ENCODE measurements around the gene TNFRSF1B.

Gene TNFRSF1B

GRCh38 chr1:12231276-12231595 is 64.4 kb downstream of the TNFRSF1B start:
- H3K9me3 ChIP-seq = no peaks in the 10 kb centered on the region

GRCh38 chr1:12232221-12232620 is 65.4 kb downstream of the TNFRSF1B start:
- no peaks in the 10 kb centered on the region for H3K27me3 ChIP-seq (ENCODE audit: low read depth)
- H3K36me3 ChIP-seq (replicated peaks) = peaks cover 15% of the 10 kb centered on the region
- peaks cover 3% of the 10 kb centered on the region for H3K4me1 ChIP-seq
- no peak for DNase-seq (ENCODE audit: low spot score in 2 of 2)
- H3K4me3 ChIP-seq = no peak overlapping the region
- no peaks in the 10 kb centered on the region for H3K9me3 ChIP-seq
- in situ Hi-C loops (cut with MboI; ENCODE audit: low sequenced_read_pairs) = no loop called here

More at GRCh38 chr1:12231276-12231595, 64.4 kb downstream of the TNFRSF1B start:
- Histone ChIP-seq H3K4me3 (peak overlapping the region; percentile 85), H3K4me1 (peaks cover 3% of the 10 kb centered on the region), H3K27me3 (ENCODE audit: low read depth) (no peaks in the 10 kb centered on the region), H3K36me3 (replicated peaks) (peaks cover 15% of the 10 kb centered on the region)
- no peak for DNase-seq (ENCODE audit: low spot score in 2 of 2)
- in situ Hi-C loops (cut with MboI; ENCODE audit: low sequenced_read_pairs) = no loop called here

GRCh38 chr1:12244078-12244477 is 77.3 kb downstream of the TNFRSF1B start:
- DNase-seq (ENCODE audit: low spot score in 2 of 2) = peak in 1 of 2 experiments; percentile 27
- in situ Hi-C loops (cut with MboI; ENCODE audit: low sequenced_read_pairs) = no loop called here

GRCh38 chr1:12244585-12244984 is 77.8 kb downstream of the TNFRSF1B start:
- H3K4me3 ChIP-seq = no peak overlapping the region
- in situ Hi-C loops (cut with MboI; ENCODE audit: low sequenced_read_pairs) = no loop called here
- peaks cover 14% of the 10 kb centered on the region for H3K36me3 ChIP-seq (replicated peaks)
- no peak for DNase-seq (ENCODE audit: low spot score in 2 of 2)
- no peaks in the 10 kb centered on the region for H3K27me3 ChIP-seq (ENCODE audit: low read depth)
- H3K9me3 ChIP-seq = no peaks in the 10 kb centered on the region
- peaks cover 9% of the 10 kb centered on the region for H3K4me1 ChIP-seq

More at GRCh38 chr1:12244078-12244477, 77.3 kb downstream of the TNFRSF1B start:
- no peak overlapping the region for H3K4me3 ChIP-seq
- H3K9me3 ChIP-seq = no peaks in the 10 kb centered on the region
- H3K36me3 ChIP-seq (replicated peaks) = peaks cover 11% of the 10 kb centered on the region
- H3K27me3 ChIP-seq (ENCODE audit: low read depth) = no peaks in the 10 kb centered on the region
- H3K4me1 ChIP-seq = peaks cover 6% of the 10 kb centered on the region

- Histone ChIP-seq H3K27me3 (ENCODE audit: low read depth) (no peaks in the 10 kb centered on the region), H3K4me3 (no peak overlapping the region), H3K36me3 (replicated peaks) (peaks cover 19% of the 10 kb centered on the region), H3K9me3 (no peaks in the 10 kb centered on the region), H3K4me1 (peaks cover 11% of the 10 kb centered on the region)
- no peak for DNase-seq (ENCODE audit: low spot score in 2 of 2)
- in situ Hi-C loops (cut with MboI; ENCODE audit: low sequenced_read_pairs) = no loop called here
Measured at GRCh38 chr1:12245116-12245515, 78.3 kb downstream of the TNFRSF1B start.

GRCh38 chr1:12245733-12246132 is 78.9 kb downstream of the TNFRSF1B start:
- in situ Hi-C loops (cut with MboI; ENCODE audit: low sequenced_read_pairs) = no loop called here
- H3K9me3 ChIP-seq = no peaks in the 10 kb centered on the region
- peaks cover 24% of the 10 kb centered on the region for H3K36me3 ChIP-seq (replicated peaks)
- H3K4me1 ChIP-seq = peaks cover 11% of the 10 kb centered on the region
- H3K4me3 ChIP-seq = no peak overlapping the region
- DNase-seq (ENCODE audit: low spot score in 2 of 2) = no peak
- H3K27me3 ChIP-seq (ENCODE audit: low read depth) = no peaks in the 10 kb centered on the region

- Histone ChIP-seq H3K4me3 (no peak overlapping the region), H3K4me1 (peaks cover 11% of the 10 kb centered on the region), H3K27me3 (ENCODE audit: low read depth) (no peaks in the 10 kb centered on the region), H3K9me3 (no peaks in the 10 kb centered on the region), H3K36me3 (replicated peaks) (peaks cover 28% of the 10 kb centered on the region)
- no peak for DNase-seq (ENCODE audit: low spot score in 2 of 2)
- in situ Hi-C loops (cut with MboI; ENCODE audit: low sequenced_read_pairs) = no loop called here
Measured at GRCh38 chr1:12246584-12246983, 79.8 kb downstream of the TNFRSF1B start.

- in situ Hi-C loops (cut with MboI; ENCODE audit: low sequenced_read_pairs) = no loop called here
- H3K4me1 ChIP-seq = peaks cover 11% of the 10 kb centered on the region
- no peaks in the 10 kb centered on the region for H3K27me3 ChIP-seq (ENCODE audit: low read depth)
- peak; percentile 53 to 86 for DNase-seq (ENCODE audit: low spot score in 2 of 2)
- H3K4me3 ChIP-seq = no peak overlapping the region
- H3K36me3 ChIP-seq (replicated peaks) = peaks cover 33% of the 10 kb centered on the region
- H3K9me3 ChIP-seq = no peaks in the 10 kb centered on the region
Measured at GRCh38 chr1:12249181-12249580, 82.4 kb downstream of the TNFRSF1B start.

- Histone ChIP-seq H3K9me3 (no peaks in the 10 kb centered on the region), H3K36me3 (replicated peaks) (peaks cover 29% of the 10 kb centered on the region), H3K4me1 (peaks cover 11% of the 10 kb centered on the region), H3K4me3 (no peak overlapping the region), H3K27me3 (ENCODE audit: low read depth) (no peaks in the 10 kb centered on the region)
- in situ Hi-C loops (cut with MboI; ENCODE audit: low sequenced_read_pairs) = no loop called here
- no peak for DNase-seq (ENCODE audit: low spot score in 2 of 2)
Measured at GRCh38 chr1:12249748-12250147, 83.0 kb downstream of the TNFRSF1B start.

GRCh38 chr1:12251442-12251841 is 84.7 kb downstream of the TNFRSF1B start:
- no peak for DNase-seq (ENCODE audit: low spot score in 2 of 2)
- H3K36me3 ChIP-seq (replicated peaks) = peaks cover 29% of the 10 kb centered on the region
- H3K27me3 ChIP-seq (ENCODE audit: low read depth) = no peaks in the 10 kb centered on the region
- H3K4me3 ChIP-seq = no peak overlapping the region
- in situ Hi-C loops (cut with MboI; ENCODE audit: low sequenced_read_pairs) = no loop called here
- H3K9me3 ChIP-seq = no peaks in the 10 kb centered on the region
- peaks cover 11% of the 10 kb centered on the region for H3K4me1 ChIP-seq

- H3K4me1 ChIP-seq = no peaks in the 10 kb centered on the region
- H3K27me3 ChIP-seq (ENCODE audit: low read depth) = no peaks in the 10 kb centered on the region
- no peak for DNase-seq (ENCODE audit: low spot score in 2 of 2)
- H3K4me3 ChIP-seq = no peak overlapping the region
- peaks cover 38% of the 10 kb centered on the region for H3K36me3 ChIP-seq (replicated peaks)
- H3K9me3 ChIP-seq = no peaks in the 10 kb centered on the region
- in situ Hi-C loops (cut with MboI; ENCODE audit: low sequenced_read_pairs) = no loop called here
Measured at GRCh38 chr1:12255913-12256312, 89.1 kb downstream of the TNFRSF1B start.

- DNase-seq (ENCODE audit: low spot score in 2 of 2) = no peak
- no peaks in the 10 kb centered on the region for H3K27me3 ChIP-seq (ENCODE audit: low read depth)
- in situ Hi-C loops (cut with MboI; ENCODE audit: low sequenced_read_pairs) = no loop called here
- no peaks in the 10 kb centered on the region for H3K4me1 ChIP-seq
- peaks cover 47% of the 10 kb centered on the region for H3K36me3 ChIP-seq (replicated peaks)
- H3K9me3 ChIP-seq = no peaks in the 10 kb centered on the region
- no peak overlapping the region for H3K4me3 ChIP-seq
Measured at GRCh38 chr1:12258272-12258671, 91.5 kb downstream of the TNFRSF1B start.
